Immature natural killer cell (primary cell): ENCODE results near the gene VCP. TPM values are rescaled to one million over a fixed set of nuclear protein-coding genes. Genes with fewer than 3 reads are reported as not detected.

Experiments
- DNase-seq, 3 donors: peaks; one replicate each; pipeline ENCODE4 v3.0.0; 2022; ENCODE audit warnings: mixed read lengths in 1 of 3
- H3K27ac Mint-ChIP-seq, 6 donors: one replicate each; pipeline ENCODE4 v1.8.0; 2020; ENCODE audit warnings: mixed read lengths in 6 of 6, mild to moderate bottlenecking in 5 of 6, inconsistent platforms in 4 of 6, moderate library complexity in 3 of 6
- H3K27me3 Mint-ChIP-seq, 3 donors: one replicate each; pipeline ENCODE4 v1.8.0; 2020 to 2021; ENCODE audit warnings: low read depth in 3 of 3, mild to moderate bottlenecking in 3 of 3, mixed read lengths in 3 of 3, moderate library complexity in 3 of 3, inconsistent platforms in 1 of 3
- H3K36me3 Mint-ChIP-seq, 3 donors: one replicate each; pipeline ENCODE4 v1.8.0; 2020; ENCODE audit warnings: mixed read lengths in 3 of 3, inconsistent platforms in 2 of 3, mild to moderate bottlenecking in 2 of 3
- H3K4me1 Mint-ChIP-seq, 2 donors: one replicate each; pipeline ENCODE4 v1.8.0; 2020; ENCODE audit warnings: inconsistent platforms in 2 of 2, mild to moderate bottlenecking in 2 of 2, mixed read lengths in 2 of 2, moderate library complexity in 1 of 2
- H3K4me3 Mint-ChIP-seq, 5 donors: one replicate each; pipeline ENCODE4 v1.8.0; 2020; ENCODE audit warnings: mild to moderate bottlenecking in 5 of 5, mixed read lengths in 5 of 5, inconsistent platforms in 3 of 5, moderate library complexity in 3 of 5
- H3K9me3 Mint-ChIP-seq, 6 donors: one replicate each; pipeline ENCODE4 v1.8.0; 2020; ENCODE audit warnings: mild to moderate bottlenecking in 6 of 6, mixed read lengths in 6 of 6, inconsistent platforms in 4 of 6, moderate library complexity in 3 of 6
- polyA plus RNA-seq, 3 donors: library from polyadenylated mRNA; unstranded; fragments of 300-500 nt; fragmentation: Illumina TruSeq; gene quantifications; one replicate each; pipeline ENCODE4 v1.2.3, GENCODE V29; 2021

Gene VCP
- polyA plus RNA-seq, 3 donors from 2014 or later: 173 to 252 (median 248) TPM

- DNase-seq: no peak
- H3K4me3 Mint-ChIP-seq: no peak overlapping the region
- no peaks in the 10 kb centered on the region for H3K4me1 Mint-ChIP-seq
- H3K27me3 Mint-ChIP-seq: peaks cover 5 to 7% (median 5%) of the 10 kb centered on the region in 3 donors
- H3K27ac Mint-ChIP-seq: no peak overlapping the region
- H3K36me3 Mint-ChIP-seq: peaks cover 38 to 51% (median 45%) of the 10 kb centered on the region in 3 donors
- peaks cover 9 to 16% (median 14%) of the 10 kb centered on the region in 6 donors for H3K9me3 Mint-ChIP-seq
Measured at GRCh38 chr9:35010351-35010958, 62.0 kb downstream of the VCP start.

Other genes with a start within 250 kb of the VCP start
- not detected for gene PHF24, start 114.3 kb downstream of the VCP start, polyA plus RNA-seq
- 1 to 10 TPM; 1.0 to 1.7 (median 1.4) TPM for gene DNAJB5, start 82.9 kb downstream of the VCP start, polyA plus RNA-seq
- gene FANCG, start 7.3 kb upstream of the VCP start, polyA plus RNA-seq: 10 to 100 TPM in 2 of 3 donors, 1 to 10 TPM in 1; 9.5 to 15.0 (median 10.6) TPM
- 10 to 100 TPM; 23.6 to 38.9 (median 27.8) TPM for gene PIGO, start 24.0 kb upstream of the VCP start, polyA plus RNA-seq
- gene STOML2, start 30.5 kb upstream of the VCP start, polyA plus RNA-seq: 100 to 1,000 TPM in 2 of 3 donors, 10 to 100 TPM in 1; 79.7 to 155 (median 116) TPM
- 10 to 100 TPM in 1 of 3 donors, 1 to 10 TPM in 2; 3.3 to 15.6 (median 5.3) TPM for gene ATOSB, start 43.2 kb upstream of the VCP start, polyA plus RNA-seq
- gene UNC13B, start 89.4 kb upstream of the VCP start, polyA plus RNA-seq: under 1 TPM in 1 of 3 donors, not detected in 2; 0.07 TPM